ENCODE data around the gene BCL11A.

GRCh38 chr2:60495041-60495625 lies 58.3 kb downstream of the BCL11A start:
- no peak for TF ChIP-seq CTCF (conservative IDR thresholded peaks at IDR 0.05)
- no peak for TF ChIP-seq ZFX (IDR thresholded peaks at IDR 0.05)

Measured in C4-2B (cell line).